KMS-11 (cell line): ENCODE results near the gene CST4.
"Not testable (repeated sequence)": the region's sequence is repeated elsewhere in the genome, so short reads cannot be mapped to it uniquely, and the experiment has no call there.

Experiments used
- H2AFZ ChIP-seq: fragments of 200-600 bp; sonication (generic); 2 replicates; pipeline ENCODE4 v1.6.1; 2016; ENCODE audit warnings: antibody characterized with exemption, mixed run types, low read depth
- H3K27ac ChIP-seq: fragments of 200-600 bp; sonication (generic); 2 replicates; pipeline ENCODE4 v1.6.1; 2016; ENCODE audit warnings: mild to moderate bottlenecking, mixed run types
- H3K27me3 ChIP-seq: fragments of 200-600 bp; sonication (generic); 2 replicates; pipeline ENCODE4 v1.6.1; 2017; ENCODE audit warnings: mild to moderate bottlenecking, low read depth, mixed run types, moderate library complexity; ENCODE audit not compliant: insufficient read depth
- H3K36me3 ChIP-seq: fragments of 200-600 bp; sonication (generic); 2 replicates; pipeline ENCODE4 v1.6.1; 2017; ENCODE audit warnings: mild to moderate bottlenecking, mixed run types; ENCODE audit not compliant: insufficient read depth
- H3K4me1 ChIP-seq: fragments of 200-600 bp; sonication (generic); 2 replicates; pipeline ENCODE4 v1.6.1; 2016; ENCODE audit warnings: mild to moderate bottlenecking, low read depth, mixed run types; ENCODE audit not compliant: poor library complexity, severe bottlenecking
- H3K4me2 ChIP-seq: fragments of 200-600 bp; sonication (generic); 2 replicates; pipeline ENCODE4 v1.7.0; 2016; ENCODE audit warnings: mild to moderate bottlenecking, mixed run types
- H3K4me3 ChIP-seq: fragments of 200-600 bp; sonication (generic); IDR thresholded peaks from 2 replicates; pipeline ENCODE4 v1.6.1; 2017; ENCODE audit warnings: low read depth, low read length, mixed read lengths; ENCODE audit not compliant: insufficient read depth
- H3K79me2 ChIP-seq: fragments of 200-600 bp; sonication (generic); 2 replicates; pipeline ENCODE4 v1.6.1; 2016; ENCODE audit warnings: low read depth, mixed run types; ENCODE audit not compliant: insufficient read depth
- H3K9ac ChIP-seq: fragments of 200-600 bp; sonication (generic); 2 replicates; pipeline ENCODE4 v1.6.1; 2016; ENCODE audit warnings: mild to moderate bottlenecking, mixed run types
- H4K20me1 ChIP-seq: fragments of 200-600 bp; sonication (generic); 2 replicates; pipeline ENCODE4 v1.6.1; 2016; ENCODE audit warnings: mild to moderate bottlenecking, mixed run types; ENCODE audit not compliant: insufficient read depth
- CTCF ChIP-seq: fragments of 200-600 bp; sonication (generic); conservative IDR thresholded peaks from 2 replicates; pipeline ENCODE4 v1.6.1; 2017; ENCODE audit warnings: low read depth, mild to moderate bottlenecking, antibody characterized with exemption, low read length, moderate library complexity, mixed read lengths

Gene CST4

GRCh38 chr20:23663180-23663579 lies 25.7 kb downstream of the CST4 start:
- no peaks in the 10 kb centered on the region for H3K36me3 ChIP-seq
- no peaks in the 10 kb centered on the region for H3K79me2 ChIP-seq
- no peak for TF ChIP-seq CTCF
- no peaks in the 10 kb centered on the region for H4K20me1 ChIP-seq
- no peaks in the 10 kb centered on the region for H3K27me3 ChIP-seq
- no peaks in the 10 kb centered on the region for H3K4me1 ChIP-seq
- no peak overlapping the region for H3K27ac ChIP-seq
- H3K9ac ChIP-seq: no peak overlapping the region
- no peak overlapping the region for H3K4me3 ChIP-seq
- no peak overlapping the region for H2AFZ ChIP-seq
- no peak overlapping the region for H3K4me2 ChIP-seq

- Histone ChIP-seq H3K9ac (no peak overlapping the region), H3K79me2 (no peaks in the 10 kb centered on the region), H2AFZ (no peak overlapping the region), H3K27ac (no peak overlapping the region), H3K4me2 (no peak overlapping the region), H3K4me1 (no peaks in the 10 kb centered on the region), H3K4me3 (no peak overlapping the region), H3K36me3 (no peaks in the 10 kb centered on the region), H3K27me3 (no peaks in the 10 kb centered on the region), H4K20me1 (no peaks in the 10 kb centered on the region)
- no peak for TF ChIP-seq CTCF
Measured at GRCh38 chr20:23662276-23662870, 26.5 kb downstream of the CST4 start.

GRCh38 chr20:23661002-23661429 lies 27.8 kb downstream of the CST4 start:
- H3K4me1 ChIP-seq: no peaks in the 10 kb centered on the region
- H3K27ac ChIP-seq: no peak overlapping the region
- no peaks in the 10 kb centered on the region for H3K79me2 ChIP-seq
- no peaks in the 10 kb centered on the region for H3K27me3 ChIP-seq
- no peak overlapping the region for H2AFZ ChIP-seq
- H3K4me2 ChIP-seq: no peak overlapping the region
- TF ChIP-seq CTCF: no peak
- no peaks in the 10 kb centered on the region for H4K20me1 ChIP-seq
- no peak overlapping the region for H3K9ac ChIP-seq
- H3K36me3 ChIP-seq: no peaks in the 10 kb centered on the region
- no peak overlapping the region for H3K4me3 ChIP-seq

- Histone ChIP-seq H3K9ac (no peak overlapping the region), H3K4me3 (no peak overlapping the region), H3K27ac (no peak overlapping the region), H3K79me2 (no peaks in the 10 kb centered on the region), H2AFZ (no peak overlapping the region), H4K20me1 (no peaks in the 10 kb centered on the region), H3K4me1 (no peaks in the 10 kb centered on the region), H3K27me3 (no peaks in the 10 kb centered on the region), H3K36me3 (no peaks in the 10 kb centered on the region), H3K4me2 (no peak overlapping the region)
- no peak for TF ChIP-seq CTCF
Measured at GRCh38 chr20:23659989-23660837, 28.6 kb downstream of the CST4 start.

- not testable (repeated sequence) for H2AFZ ChIP-seq, H3K4me2 ChIP-seq, H4K20me1 ChIP-seq, H3K4me3 ChIP-seq, H3K36me3 ChIP-seq, H3K9ac ChIP-seq, H3K27me3 ChIP-seq, H3K4me1 ChIP-seq, H3K79me2 ChIP-seq, H3K27ac ChIP-seq
Measured at GRCh38 chr20:23659610-23659988, 29.2 kb downstream of the CST4 start.
